HS-5 (cell line): ENCODE data around the gene ATG4C.
"Not testable (repeated sequence)": the region's sequence is repeated elsewhere in the genome, so short reads cannot be mapped to it uniquely, and the experiment has no call there.

ENCODE experiments used
- DNase-seq: peaks from one replicate; pipeline ENCODE4 v3.0.0-alpha.2; 2012; ENCODE audit warnings: low read depth

ATG4C gene

DNA sequence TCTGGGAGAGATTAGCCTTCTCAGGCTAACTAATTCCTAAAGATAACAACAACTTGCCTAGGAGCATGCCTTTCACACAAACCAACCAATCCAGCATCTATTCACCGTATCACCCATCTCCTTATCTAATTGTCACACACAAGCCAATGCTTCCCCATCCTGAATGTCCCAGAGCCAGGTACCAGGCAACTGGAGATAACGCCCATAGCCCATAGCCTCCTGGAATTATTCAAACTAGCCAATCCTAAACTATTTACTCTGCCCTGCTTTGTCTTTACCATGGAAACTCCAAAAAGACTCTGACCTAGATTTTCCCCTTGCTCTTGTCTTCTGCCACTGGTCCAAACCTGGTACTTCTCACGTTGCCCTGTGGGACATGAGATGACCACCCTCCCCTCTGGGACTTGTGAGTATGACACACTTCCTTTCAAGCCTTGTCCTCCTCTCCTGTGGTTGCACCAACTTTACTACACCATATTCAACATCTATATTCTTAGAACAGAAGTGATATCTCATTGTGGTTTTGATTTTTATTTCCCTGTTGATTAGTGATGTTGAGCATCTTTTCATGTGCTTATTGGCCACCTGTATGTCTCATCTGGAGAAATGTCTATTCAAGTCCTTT lies 8.8 kb upstream of the ATG4C start:
- DNase-seq: no peak

DNA sequence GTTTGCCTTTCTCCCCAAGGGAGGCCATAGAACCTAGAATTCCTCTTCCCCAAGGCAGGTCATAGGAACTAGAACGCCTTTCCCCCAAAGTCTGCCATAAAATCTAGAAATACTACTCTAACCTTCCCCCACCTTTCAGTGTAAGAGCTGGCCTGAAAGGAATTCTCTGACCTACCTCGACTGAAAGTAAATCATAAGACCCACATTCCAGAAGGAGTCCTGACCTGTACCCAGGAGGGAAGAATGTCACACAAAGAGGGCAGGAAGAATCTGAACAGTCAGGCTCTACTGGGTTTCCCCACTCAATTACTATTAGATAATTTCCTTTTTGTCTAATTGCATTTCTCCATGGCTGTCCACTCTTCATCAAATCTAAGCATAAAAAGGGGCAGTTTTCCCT lies 5.7 kb upstream of the ATG4C start:
- DNase-seq: no peak

- peak; percentile 32 for DNase-seq
Measured at GRCh38 chr1:62781841-62782543, 1.9 kb upstream of the ATG4C start.

GRCh38 chr1:62782544-62783212 lies 1.3 kb upstream of the ATG4C start:
- not testable (repeated sequence) for DNase-seq

- DNase-seq: no peak
Measured at GRCh38 chr1:62784509-62785365, 805 bp downstream of the ATG4C start.

DNA sequence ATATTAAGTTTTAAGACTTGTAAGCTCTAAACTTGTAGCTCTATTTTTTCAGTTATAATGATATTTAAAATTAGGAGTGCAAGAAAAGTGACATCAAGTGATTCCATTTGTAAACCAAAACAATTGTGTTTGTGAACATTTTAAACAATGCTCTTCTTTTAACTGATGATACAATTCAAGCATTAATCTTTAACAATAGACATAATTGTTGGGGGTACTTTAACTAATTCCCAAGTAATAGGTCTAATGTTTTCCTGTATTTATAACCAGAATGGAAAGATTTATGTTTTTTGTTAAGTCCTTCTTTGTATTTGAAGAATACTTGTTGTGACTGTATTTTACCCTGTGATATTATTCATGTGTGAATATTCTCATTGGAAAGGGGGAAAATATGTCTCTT lies 6.8 kb downstream of the ATG4C start:
- DNase-seq: no peak

DNA sequence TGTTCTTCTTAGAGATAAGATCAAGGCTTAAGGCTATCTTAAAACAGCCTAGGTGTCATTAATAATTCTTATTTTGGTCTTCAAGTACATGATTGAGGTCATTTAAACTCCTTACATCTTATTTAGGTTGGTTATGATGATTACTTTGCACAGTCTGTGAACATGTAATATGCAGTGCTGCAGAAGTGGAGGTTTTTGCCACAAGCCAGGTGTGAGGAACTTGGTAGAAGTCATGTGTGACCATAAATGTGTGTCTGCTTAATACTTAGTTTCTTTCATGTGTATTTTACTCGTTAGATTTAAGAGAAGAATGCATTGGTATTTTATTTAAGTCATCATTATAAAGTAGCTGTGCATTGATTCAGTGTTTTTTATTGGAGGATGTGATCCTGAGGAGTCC lies 10.1 kb downstream of the ATG4C start:
- no peak for DNase-seq

DNA sequence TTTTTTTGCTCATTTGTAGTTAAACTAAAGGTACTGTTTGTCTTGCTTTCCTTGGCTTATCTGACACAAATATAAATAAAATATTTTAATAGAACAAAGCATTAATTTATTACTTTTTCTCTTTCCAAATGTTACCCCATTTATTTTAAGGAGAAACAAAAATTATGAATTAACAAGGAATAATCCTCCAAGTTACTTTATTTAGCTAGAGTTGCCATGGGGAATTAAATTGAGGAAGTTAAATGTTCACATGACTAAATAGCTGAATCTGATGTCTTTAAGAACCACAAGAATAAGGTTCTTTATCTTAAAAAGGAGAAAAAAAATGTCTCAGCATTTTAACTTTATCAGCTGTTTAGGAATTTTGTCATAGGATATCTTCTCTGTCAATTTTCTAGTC lies 12.3 kb downstream of the ATG4C start:
- DNase-seq: no peak

DNA sequence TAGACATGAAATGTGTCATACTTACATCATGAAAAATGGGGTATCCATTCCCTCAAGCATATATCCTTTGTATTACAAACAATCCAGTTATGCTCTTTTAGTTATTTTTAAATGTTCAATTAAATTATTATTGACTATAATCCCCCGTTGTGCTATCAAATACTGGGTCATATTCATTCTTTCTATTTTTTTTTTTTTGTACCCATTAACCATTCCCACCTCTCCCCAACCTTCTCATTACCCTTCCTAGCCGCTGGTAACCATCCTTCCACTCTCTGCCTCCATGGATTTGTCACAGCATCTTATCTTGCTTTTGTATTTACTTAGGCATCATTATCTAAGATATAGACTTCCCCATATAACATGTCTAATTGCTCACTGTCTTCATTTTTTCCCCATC lies 15.8 kb downstream of the ATG4C start:
- no peak for DNase-seq

GRCh38 chr1:62800281-62800680 lies 16.3 kb downstream of the ATG4C start:
- DNase-seq: no peak

- DNase-seq: no peak
Measured at GRCh38 chr1:62800825-62801306, 16.9 kb downstream of the ATG4C start.

- no peak for DNase-seq
Measured at GRCh38 chr1:62809788-62810187, 25.9 kb downstream of the ATG4C start.

DNA sequence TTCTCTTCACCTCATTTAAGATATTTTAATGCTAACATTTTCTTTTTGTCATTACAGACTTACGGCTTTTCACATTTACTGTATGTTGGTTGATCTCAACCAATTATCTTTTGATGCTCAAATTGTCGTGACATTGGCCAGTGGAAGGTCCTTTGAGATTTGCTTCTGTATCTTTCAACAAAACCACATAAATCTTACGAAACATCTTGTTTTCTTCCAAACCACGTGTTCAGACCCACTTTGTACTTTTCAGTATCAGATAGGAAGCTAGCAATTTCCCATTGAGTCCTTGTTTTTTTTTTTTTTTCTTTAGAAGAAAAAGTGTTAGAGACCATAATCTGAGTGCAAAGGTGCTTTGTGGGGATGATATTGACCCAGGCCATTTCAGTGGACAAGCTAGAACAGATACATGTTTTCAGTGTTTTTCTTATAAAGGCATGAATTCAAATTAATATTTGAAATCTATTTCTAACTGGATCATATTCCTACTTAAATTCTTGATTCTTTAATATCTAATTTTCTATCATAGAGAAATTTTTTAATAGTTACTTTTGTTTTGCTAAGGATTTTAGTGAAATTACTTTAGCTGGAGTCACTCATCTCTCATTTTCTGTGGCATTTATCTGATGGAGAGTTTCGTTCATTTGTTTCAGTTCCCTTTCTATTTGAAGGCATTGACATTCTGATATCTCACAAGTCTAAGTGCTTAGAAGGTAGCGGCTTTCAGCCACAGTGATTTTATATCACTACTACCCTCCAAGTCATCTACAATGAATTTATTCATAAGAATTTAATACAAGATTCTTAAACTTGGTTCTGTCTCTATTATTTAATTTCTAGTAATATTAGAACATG lies 26.7 kb downstream of the ATG4C start:
- DNase-seq: no peak

GRCh38 chr1:62823556-62823955 lies 39.6 kb downstream of the ATG4C start:
- DNase-seq: no peak

GRCh38 chr1:62826901-62827300 lies 43.0 kb downstream of the ATG4C start:
- no peak for DNase-seq

- DNase-seq: not testable (repeated sequence)
Measured at GRCh38 chr1:62827786-62828185, 43.9 kb downstream of the ATG4C start.

DNA sequence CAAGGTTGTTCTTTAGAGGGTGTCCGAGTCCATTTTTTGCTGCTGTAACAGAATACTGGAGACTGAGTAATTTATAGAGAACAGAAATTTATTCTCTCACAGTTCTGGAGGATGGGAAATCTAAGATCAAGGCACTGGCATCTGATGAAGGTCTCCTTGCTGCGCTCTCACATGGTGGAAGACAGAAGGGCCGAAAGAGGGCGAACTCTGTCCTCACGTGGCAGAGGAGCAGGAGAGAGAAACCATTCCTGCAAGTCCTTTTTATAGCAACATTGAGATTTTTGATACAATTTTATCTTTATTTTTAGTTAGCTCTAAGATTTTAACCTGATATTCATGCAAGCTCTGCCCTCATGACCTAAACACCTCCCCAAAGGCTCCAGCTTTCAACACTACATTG lies 48.3 kb downstream of the ATG4C start:
- DNase-seq: no peak

- no peak for DNase-seq
Measured at GRCh38 chr1:62833529-62833928, 49.6 kb downstream of the ATG4C start.

DNA sequence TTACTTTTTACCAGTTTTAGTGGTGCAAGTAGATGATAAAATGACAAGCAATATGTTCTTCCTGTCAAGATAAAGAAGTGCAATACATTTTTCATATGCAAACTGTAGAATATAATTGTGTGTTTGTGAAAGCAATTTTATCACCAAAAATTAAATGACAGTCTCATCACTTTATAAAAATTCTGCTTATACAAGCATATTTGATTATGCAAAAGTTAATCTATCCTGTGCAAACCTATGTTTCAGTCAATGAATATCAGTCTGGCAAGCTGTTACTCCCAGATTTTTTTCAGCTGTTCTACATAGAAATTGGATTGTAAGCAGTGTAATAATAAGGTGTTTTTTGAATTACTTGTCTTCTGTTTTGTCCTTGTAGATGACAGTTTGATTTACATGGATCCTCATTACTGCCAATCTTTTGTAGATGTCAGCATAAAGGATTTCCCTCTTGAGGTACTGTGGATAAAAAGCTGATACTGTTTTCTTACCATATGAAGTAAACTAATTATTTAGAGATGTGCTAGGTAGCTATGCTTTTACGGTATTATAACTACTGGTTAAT lies 50.5 kb downstream of the ATG4C start:
- no peak for DNase-seq

DNA sequence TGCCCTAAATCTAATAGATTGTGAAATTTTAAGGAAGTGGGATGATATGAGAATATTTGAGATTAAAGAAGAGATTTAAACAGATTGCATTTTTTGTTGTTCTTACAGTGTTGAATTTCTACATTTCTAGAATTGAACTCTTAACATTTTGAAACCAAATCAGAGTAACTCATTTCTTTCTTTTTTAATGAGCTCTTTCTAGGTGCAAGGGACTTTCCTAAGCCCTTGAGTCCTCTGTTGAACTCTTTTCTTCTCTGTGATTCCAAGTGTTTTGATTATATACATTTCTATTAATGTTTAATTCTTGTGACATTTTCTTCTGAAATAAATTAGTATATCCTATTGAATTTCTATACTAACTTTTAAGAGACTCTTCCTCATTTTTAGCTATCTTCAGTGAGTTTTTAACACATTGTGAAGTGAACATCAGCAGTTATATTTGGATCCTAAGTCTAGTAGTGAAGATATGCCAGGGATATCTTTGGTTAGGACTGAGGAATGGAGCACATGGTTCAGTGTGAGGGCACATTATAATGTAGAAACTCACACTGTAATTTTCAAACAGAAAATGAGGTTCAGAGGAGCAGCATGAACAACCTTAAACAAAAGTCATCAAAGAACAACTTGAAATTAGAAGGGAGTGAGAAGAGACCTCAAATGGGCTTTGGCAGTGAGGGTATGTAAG lies 53.1 kb downstream of the ATG4C start:
- DNase-seq: no peak
